GM23338 (cell line): Measurements from ENCODE around the gene CSNK1G1.

Source experiments
- CREB1 ChIP-seq: fragments of 250-450 bp; sonication (Bioruptor Pico); IDR thresholded peaks from 2 replicates; pipeline ENCODE4 v1.5.0; 2020; ENCODE audit warnings: low read depth, mild to moderate bottlenecking, moderate library complexity
- EZH2 ChIP-seq: fragments of 200-600 bp; sonication (generic); IDR thresholded peaks from one replicate; pipeline ENCODE4 v1.8.0; 2017; ENCODE audit warnings: antibody characterized with exemption, mild to moderate bottlenecking, low read depth; ENCODE audit not compliant: unreplicated experiment
- EZH2phosphoT487 ChIP-seq: fragments of 200-600 bp; sonication (generic); IDR thresholded peaks from one replicate; pipeline ENCODE4 v1.8.1; 2018; ENCODE audit warnings: antibody characterized with exemption; ENCODE audit not compliant: unreplicated experiment
- POLR2AphosphoS5 ChIP-seq: IDR thresholded peaks from 2 replicates; pipeline ENCODE4 v1.6.1; 2016; ENCODE audit warnings: antibody characterized with exemption, low read depth
- STAT1 ChIP-seq: IDR thresholded peaks from one replicate; pipeline ENCODE4 v1.6.1; 2016; ENCODE audit warnings: antibody characterized with exemption; ENCODE audit not compliant: unreplicated experiment
- ZNF114 ChIP-seq: fragments of 250-450 bp; sonication (Bioruptor Pico); IDR thresholded peaks from 2 replicates; pipeline ENCODE4 v1.5.0; 2020; ENCODE audit warnings: mild to moderate bottlenecking, moderate library complexity
- ZNF331 ChIP-seq: fragments of 250-450 bp; sonication (Bioruptor Pico); IDR thresholded peaks from 2 replicates; pipeline ENCODE4 v1.5.0; 2020; ENCODE audit warnings: low read depth, mild to moderate bottlenecking, moderate library complexity
- TF ChIP-seq, protein P1 (sequence below), 2 experiments: fragments of 200-600 bp in 1 of 2; sonication (generic) in 1 of 2; conservative IDR thresholded peaks; 2 replicates each; pipeline versions ENCODE4 v1.5.1 to v1.6.1; 2016 to 2017; ENCODE audit warnings: antibody characterized with exemption in 2 of 2, low read depth in 2 of 2, mild to moderate bottlenecking in 2 of 2, moderate library complexity in 1 of 2
- TF ChIP-seq, protein P2 (sequence below): IDR thresholded peaks from one replicate; pipeline ENCODE4 v1.6.1; 2018; ENCODE audit warnings: antibody characterized with exemption; ENCODE audit not compliant: unreplicated experiment

DNA sequence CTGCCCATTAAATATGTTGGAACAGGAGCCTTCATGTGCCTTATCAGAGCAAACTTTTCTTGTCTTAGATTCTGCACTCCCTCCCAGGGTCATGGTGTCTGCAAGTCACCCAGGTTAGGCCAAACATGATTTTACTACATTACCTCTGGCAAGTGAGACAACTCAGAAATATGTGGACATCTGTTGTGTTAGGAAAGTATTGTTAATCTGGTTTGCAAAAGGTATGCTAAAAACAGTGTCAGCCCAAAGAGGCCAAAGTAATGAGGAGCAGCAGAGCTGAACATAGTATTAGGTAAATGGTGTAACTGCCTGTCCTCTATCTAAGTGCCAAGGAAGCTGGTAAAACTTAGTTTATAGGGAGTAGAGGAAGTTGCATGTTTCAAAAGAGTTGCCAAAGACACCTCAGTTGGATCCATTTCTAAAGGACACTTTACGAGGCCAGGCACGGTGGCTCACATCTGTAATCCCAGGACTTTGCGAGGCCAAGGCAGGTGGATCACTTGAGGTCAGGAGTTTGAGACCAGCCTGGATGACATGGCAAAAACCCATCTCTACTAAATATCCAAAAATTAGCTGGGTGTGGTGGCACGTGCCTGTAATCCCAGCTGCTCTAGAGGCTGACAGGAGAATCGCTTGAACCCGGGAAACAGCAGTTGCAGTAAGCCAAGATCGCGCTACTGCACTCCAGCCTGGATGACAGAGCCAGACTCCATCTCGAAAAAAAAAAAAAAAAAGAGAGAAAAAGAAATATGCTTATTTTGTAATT lies 170.6 kb downstream of the CSNK1G1 start:
- TF ChIP-seq, protein P1, sequence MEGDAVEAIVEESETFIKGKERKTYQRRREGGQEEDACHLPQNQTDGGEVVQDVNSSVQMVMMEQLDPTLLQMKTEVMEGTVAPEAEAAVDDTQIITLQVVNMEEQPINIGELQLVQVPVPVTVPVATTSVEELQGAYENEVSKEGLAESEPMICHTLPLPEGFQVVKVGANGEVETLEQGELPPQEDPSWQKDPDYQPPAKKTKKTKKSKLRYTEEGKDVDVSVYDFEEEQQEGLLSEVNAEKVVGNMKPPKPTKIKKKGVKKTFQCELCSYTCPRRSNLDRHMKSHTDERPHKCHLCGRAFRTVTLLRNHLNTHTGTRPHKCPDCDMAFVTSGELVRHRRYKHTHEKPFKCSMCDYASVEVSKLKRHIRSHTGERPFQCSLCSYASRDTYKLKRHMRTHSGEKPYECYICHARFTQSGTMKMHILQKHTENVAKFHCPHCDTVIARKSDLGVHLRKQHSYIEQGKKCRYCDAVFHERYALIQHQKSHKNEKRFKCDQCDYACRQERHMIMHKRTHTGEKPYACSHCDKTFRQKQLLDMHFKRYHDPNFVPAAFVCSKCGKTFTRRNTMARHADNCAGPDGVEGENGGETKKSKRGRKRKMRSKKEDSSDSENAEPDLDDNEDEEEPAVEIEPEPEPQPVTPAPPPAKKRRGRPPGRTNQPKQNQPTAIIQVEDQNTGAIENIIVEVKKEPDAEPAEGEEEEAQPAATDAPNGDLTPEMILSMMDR (conservative IDR thresholded peaks at IDR 0.05; ENCODE audit: low read depth in 2 of 2), result no peak
- no peak for TF ChIP-seq EZH2
- TF ChIP-seq, protein P2, sequence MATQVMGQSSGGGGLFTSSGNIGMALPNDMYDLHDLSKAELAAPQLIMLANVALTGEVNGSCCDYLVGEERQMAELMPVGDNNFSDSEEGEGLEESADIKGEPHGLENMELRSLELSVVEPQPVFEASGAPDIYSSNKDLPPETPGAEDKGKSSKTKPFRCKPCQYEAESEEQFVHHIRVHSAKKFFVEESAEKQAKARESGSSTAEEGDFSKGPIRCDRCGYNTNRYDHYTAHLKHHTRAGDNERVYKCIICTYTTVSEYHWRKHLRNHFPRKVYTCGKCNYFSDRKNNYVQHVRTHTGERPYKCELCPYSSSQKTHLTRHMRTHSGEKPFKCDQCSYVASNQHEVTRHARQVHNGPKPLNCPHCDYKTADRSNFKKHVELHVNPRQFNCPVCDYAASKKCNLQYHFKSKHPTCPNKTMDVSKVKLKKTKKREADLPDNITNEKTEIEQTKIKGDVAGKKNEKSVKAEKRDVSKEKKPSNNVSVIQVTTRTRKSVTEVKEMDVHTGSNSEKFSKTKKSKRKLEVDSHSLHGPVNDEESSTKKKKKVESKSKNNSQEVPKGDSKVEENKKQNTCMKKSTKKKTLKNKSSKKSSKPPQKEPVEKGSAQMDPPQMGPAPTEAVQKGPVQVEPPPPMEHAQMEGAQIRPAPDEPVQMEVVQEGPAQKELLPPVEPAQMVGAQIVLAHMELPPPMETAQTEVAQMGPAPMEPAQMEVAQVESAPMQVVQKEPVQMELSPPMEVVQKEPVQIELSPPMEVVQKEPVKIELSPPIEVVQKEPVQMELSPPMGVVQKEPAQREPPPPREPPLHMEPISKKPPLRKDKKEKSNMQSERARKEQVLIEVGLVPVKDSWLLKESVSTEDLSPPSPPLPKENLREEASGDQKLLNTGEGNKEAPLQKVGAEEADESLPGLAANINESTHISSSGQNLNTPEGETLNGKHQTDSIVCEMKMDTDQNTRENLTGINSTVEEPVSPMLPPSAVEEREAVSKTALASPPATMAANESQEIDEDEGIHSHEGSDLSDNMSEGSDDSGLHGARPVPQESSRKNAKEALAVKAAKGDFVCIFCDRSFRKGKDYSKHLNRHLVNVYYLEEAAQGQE, result no peak
- no peak for TF ChIP-seq POLR2AphosphoS5
- no peak for TF ChIP-seq ZNF114 (CRISPR knock-in tag)
- TF ChIP-seq ZNF331 (CRISPR knock-in tag), result no peak
- no peak for TF ChIP-seq STAT1
- TF ChIP-seq EZH2phosphoT487, result no peak
- no peak for TF ChIP-seq CREB1
